Vagina (tissue), 2 donors: ENCODE results near the gene GLI3.

ENCODE experiments used
- CTCF ChIP-seq, 3 experiments: fragments of 450-650 bp in 2 of 3; fragments of 200-600 bp in 1 of 3; sonication (generic) in 1 of 3; IDR thresholded peaks; one replicate each; pipeline ENCODE4 v1.5.1; 2017 to 2019; ENCODE audit warnings: antibody characterized with exemption in 3 of 3, mild to moderate bottlenecking in 2 of 3, moderate library complexity in 2 of 3
- POLR2A ChIP-seq, 2 donors: fragments of 450-650 bp; IDR thresholded peaks; one replicate each; pipeline ENCODE4 v1.6.1; 2017; ENCODE audit warnings: antibody characterized with exemption in 2 of 2, mild to moderate bottlenecking in 2 of 2, moderate library complexity in 2 of 2

GRCh38 chr7:42224391-42225003 is 12.5 kb downstream of the GLI3 start:
- TF ChIP-seq CTCF (IDR thresholded peaks at IDR 0.05) (no peak), POLR2A (IDR thresholded peaks at IDR 0.05) (no peak)
